NK-92 (cell line): ENCODE measurements around the gene EPAS1.

Experiments
- DNase-seq: peaks from one replicate; lab custom pipeline; 2025; ENCODE audit not compliant: unreplicated experiment; lab: John Stamatoyannopoulos, UW

The EPAS1 gene

GRCh38 chr2:46380038-46380940, 83.1 kb downstream of the EPAS1 start:
- DNase-seq = no peak

- DNase-seq = no peak
These were observed 84.1 kb downstream of the EPAS1 start for GRCh38 chr2:46381263-46381849.

- DNase-seq = no peak
These were observed 84.7 kb downstream of the EPAS1 start for GRCh38 chr2:46381871-46382270.

GRCh38 chr2:46382331-46383112, 85.3 kb downstream of the EPAS1 start:
- DNase-seq = no peak

GRCh38 chr2:46383113-46383395, 85.8 kb downstream of the EPAS1 start:
- no peak for DNase-seq

GRCh38 chr2:46383784-46384456, 86.7 kb downstream of the EPAS1 start:
- no peak for DNase-seq

GRCh38 chr2:46384457-46384815, 87.2 kb downstream of the EPAS1 start:
- DNase-seq = no peak

- no peak for DNase-seq
These were observed 88.8 kb downstream of the EPAS1 start for GRCh38 chr2:46385786-46386577.

GRCh38 chr2:46386763-46387162, 89.6 kb downstream of the EPAS1 start:
- no peak for DNase-seq

GRCh38 chr2:46387292-46387691, 90.1 kb downstream of the EPAS1 start:
- DNase-seq = no peak

- no peak for DNase-seq
These were observed 90.8 kb downstream of the EPAS1 start for GRCh38 chr2:46387886-46388515.

- no peak for DNase-seq
These were observed 91.7 kb downstream of the EPAS1 start for GRCh38 chr2:46388881-46389280.

- no peak for DNase-seq
These were observed 92.3 kb downstream of the EPAS1 start for GRCh38 chr2:46389417-46389916.

- DNase-seq = no peak
These were observed 92.8 kb downstream of the EPAS1 start for GRCh38 chr2:46390036-46390435.

- no peak for DNase-seq
These were observed 93.7 kb downstream of the EPAS1 start for GRCh38 chr2:46390901-46391395.

- DNase-seq = no peak
These were observed 95.5 kb downstream of the EPAS1 start for GRCh38 chr2:46392561-46393346.

- DNase-seq = no peak
These were observed 96.2 kb downstream of the EPAS1 start for GRCh38 chr2:46393347-46393820.

GRCh38 chr2:46393865-46394264, 96.7 kb downstream of the EPAS1 start:
- no peak for DNase-seq
